Kidney (tissue), 14 donors: ENCODE data around the gene COL16A1. TPM values are rescaled to one million over a fixed set of nuclear protein-coding genes. Genes with fewer than 3 reads are reported as not detected.

Source experiments
- DNase-seq, 5 donors: peaks; one replicate each; pipeline ENCODE4 v3.0.0-alpha.2; 2013 to 2020
- FAIRE-seq: peaks from 2 replicates; lab custom pipeline; 2012; peaks lifted over from hg19 to GRCh38; lab: Jason Lieb, UNC
- H3K27ac ChIP-seq, 2 donors: one replicate each; pipeline ENCODE4 v1.7.0; 2013; ENCODE audit warnings: low read depth in 2 of 2, low read length in 2 of 2, inconsistent platforms in 1 of 2
- H3K27me3 ChIP-seq: one replicate; pipeline ENCODE4 v1.7.1; 2013; ENCODE audit warnings: low read length, inconsistent platforms; ENCODE audit not compliant: control insufficient read depth, insufficient read depth
- H3K36me3 ChIP-seq, 3 donors: one replicate each; pipeline versions ENCODE4 v1.7.0 to v1.7.1; 2013; ENCODE audit warnings: low read length in 3 of 3, control low read depth in 1 of 3, inconsistent platforms in 1 of 3; ENCODE audit not compliant: insufficient read depth in 3 of 3, control insufficient read depth in 2 of 3
- H3K4me1 ChIP-seq, 3 donors: one replicate each; pipeline versions ENCODE4 v1.7.0 to v1.7.1; 2013; ENCODE audit warnings: low read length in 3 of 3, inconsistent platforms in 1 of 3, low read depth in 1 of 3; ENCODE audit not compliant: control insufficient read depth in 2 of 3, insufficient read depth in 2 of 3
- H3K4me3 ChIP-seq, 3 donors: one replicate each; pipeline versions ENCODE4 v1.7.0 to v1.8.1; 2013; ENCODE audit warnings: low read length in 3 of 3, control low read depth in 1 of 3, inconsistent platforms in 1 of 3
- H3K9ac ChIP-seq, 3 donors: one replicate each; pipeline versions ENCODE4 v1.7.0 to v1.7.1; 2013; ENCODE audit warnings: low read length in 3 of 3, control low read depth in 1 of 3, inconsistent platforms in 1 of 3
- H3K9me3 ChIP-seq, 3 donors: one replicate each; pipeline versions ENCODE4 v1.7.0 to v1.7.1; 2013; ENCODE audit warnings: low read length in 3 of 3, control low read depth in 1 of 3, inconsistent platforms in 1 of 3; ENCODE audit not compliant: control insufficient read depth in 2 of 3, insufficient read depth in 1 of 3
- intact Hi-C: fragments of 100-400 bp; cut with DNase I; formaldehyde crosslinking; loops from one replicate; pipeline ENCODE4 v1.11.1; 2022
- polyA plus RNA-seq: library from polyadenylated mRNA; stranded (reverse); fragments of 350-450 nt; fragmentation: Illumina TruSeq; extraction: RNeasy Lipid Tissue Mini Kit (QIAGEN cat#74804); gene quantifications from one replicate; pipeline ENCODE4 v1.2.3, GENCODE V29; 2014; ENCODE audit warnings: low read depth, low replicate concordance; ENCODE audit not compliant: insufficient read depth
- total RNA-seq: library from RNA; stranded (reverse); fragmentation: NEBNext Ultra II Directional; extraction: Animal tissue kit (Norgen Biotek cat#: 25700); gene quantifications from one replicate; pipeline ENCODE4 v1.2.1, GENCODE V29; 2021
- TF ChIP-seq, protein P1 (sequence below): IDR thresholded peaks from 3 replicates; pipeline ENCODE4 v1.5.1; 2012; ENCODE audit warnings: mild to moderate bottlenecking, moderate library complexity, borderline replicate concordance; ENCODE audit not compliant: insufficient read depth; ENCODE audit errors: extremely low read depth
- donor health status: control.
- donor health status: control.
- donor health status: control.
- donor health status: control.
- donor health status: control.
- donor health status: DM: yes; HTN: yes; CAD: no.
- donor health status: Normal renal cell carcinoma (clear cell type).

The COL16A1 gene
- total and polyA plus RNA-seq, 2 donors from 2014 or later: 9.2 to 29.0 TPM

DNA sequence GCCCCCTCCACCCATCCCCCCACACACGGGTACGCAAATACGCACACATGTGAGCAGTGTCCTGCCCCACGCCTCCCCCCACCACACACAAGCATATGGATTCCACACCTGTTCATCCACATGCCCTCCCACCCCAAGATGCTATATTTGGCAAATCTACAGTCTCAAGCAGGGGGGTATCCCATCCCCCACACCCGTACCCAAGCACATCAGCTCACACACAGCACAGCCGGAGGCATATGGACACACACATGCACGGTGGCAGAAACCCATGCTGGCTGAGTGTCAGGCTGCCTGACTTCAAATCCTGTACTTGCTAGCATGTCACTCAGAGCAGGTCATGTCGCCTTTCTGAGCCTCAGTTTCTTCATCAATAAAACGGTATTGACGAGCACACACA lies 10.6 kb downstream of the COL16A1 start:
- Histone ChIP-seq H3K4me1 (no peaks in the 10 kb centered on the region), H3K4me3 (no peak overlapping the region), H3K27me3 (no peaks in the 10 kb centered on the region), H3K9me3 (no peaks in the 10 kb centered on the region), H3K9ac (no peak overlapping the region), H3K36me3 (no peaks in the 10 kb centered on the region), H3K27ac (no peak overlapping the region)
- TF ChIP-seq, protein P1, sequence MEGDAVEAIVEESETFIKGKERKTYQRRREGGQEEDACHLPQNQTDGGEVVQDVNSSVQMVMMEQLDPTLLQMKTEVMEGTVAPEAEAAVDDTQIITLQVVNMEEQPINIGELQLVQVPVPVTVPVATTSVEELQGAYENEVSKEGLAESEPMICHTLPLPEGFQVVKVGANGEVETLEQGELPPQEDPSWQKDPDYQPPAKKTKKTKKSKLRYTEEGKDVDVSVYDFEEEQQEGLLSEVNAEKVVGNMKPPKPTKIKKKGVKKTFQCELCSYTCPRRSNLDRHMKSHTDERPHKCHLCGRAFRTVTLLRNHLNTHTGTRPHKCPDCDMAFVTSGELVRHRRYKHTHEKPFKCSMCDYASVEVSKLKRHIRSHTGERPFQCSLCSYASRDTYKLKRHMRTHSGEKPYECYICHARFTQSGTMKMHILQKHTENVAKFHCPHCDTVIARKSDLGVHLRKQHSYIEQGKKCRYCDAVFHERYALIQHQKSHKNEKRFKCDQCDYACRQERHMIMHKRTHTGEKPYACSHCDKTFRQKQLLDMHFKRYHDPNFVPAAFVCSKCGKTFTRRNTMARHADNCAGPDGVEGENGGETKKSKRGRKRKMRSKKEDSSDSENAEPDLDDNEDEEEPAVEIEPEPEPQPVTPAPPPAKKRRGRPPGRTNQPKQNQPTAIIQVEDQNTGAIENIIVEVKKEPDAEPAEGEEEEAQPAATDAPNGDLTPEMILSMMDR: no peak
- FAIRE-seq (no peak), DNase-seq (no peak)
- intact Hi-C loops: no loop called here

DNA sequence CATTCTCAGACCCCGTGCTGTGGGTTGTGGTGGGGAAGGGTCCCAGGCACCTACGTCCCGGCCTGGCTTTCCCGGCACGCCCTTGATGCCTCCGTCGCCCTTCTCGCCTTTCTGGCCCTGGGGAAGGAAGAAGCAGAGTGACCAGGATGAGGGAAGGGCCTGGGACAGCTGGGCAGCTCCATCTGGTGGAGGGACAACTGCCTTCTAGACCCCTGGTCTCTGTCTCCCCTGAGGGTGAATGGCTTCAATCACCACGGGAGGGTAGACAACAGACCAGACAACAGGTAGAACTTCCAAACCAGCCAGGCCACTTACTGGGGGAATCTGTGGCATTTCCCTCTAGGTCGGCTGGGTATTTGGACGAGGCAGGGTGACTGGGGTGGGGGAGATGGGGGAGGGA lies 11.9 kb downstream of the COL16A1 start:
- FAIRE-seq (no peak), DNase-seq (peak in 1 of 5 donors; percentile 35)
- H3K27me3 ChIP-seq: no peaks in the 10 kb centered on the region
- H3K27ac ChIP-seq: no peak overlapping the region
- no peaks in the 10 kb centered on the region for H3K4me1 ChIP-seq
- no peak overlapping the region for H3K4me3 ChIP-seq
- no peaks in the 10 kb centered on the region for H3K36me3 ChIP-seq
- intact Hi-C loops: no loop called here
- no peaks in the 10 kb centered on the region for H3K9me3 ChIP-seq
- TF ChIP-seq, protein P1: no peak
- H3K9ac ChIP-seq: no peak overlapping the region

DNA sequence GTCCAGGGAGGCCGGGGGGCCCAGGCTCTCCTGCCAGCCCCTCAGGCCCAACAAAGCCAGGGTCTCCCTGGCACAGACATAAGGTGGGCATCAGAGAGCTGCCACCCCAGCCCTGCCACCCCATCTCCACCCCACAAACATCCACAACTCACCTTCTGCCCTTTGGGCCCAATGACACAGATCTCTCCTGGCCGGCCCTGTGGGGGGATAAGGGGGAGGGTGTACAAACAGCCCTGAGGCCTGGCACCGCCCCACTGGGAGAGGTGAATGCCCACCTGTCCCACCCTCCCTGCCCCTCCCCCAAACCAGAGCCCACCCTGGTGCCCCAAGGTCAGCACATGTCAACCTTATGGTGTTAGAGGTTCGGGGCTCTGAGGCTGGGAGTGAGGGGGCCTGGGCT lies 12.4 kb downstream of the COL16A1 start:
- intact Hi-C loops: no loop called here
- H3K27ac ChIP-seq: no peak overlapping the region

More for the DNA sequence above, 12.4 kb downstream of the COL16A1 start:
- DNase-seq (peak in 1 of 5 donors; percentile 62), FAIRE-seq (no peak)
- Histone ChIP-seq H3K36me3 (no peaks in the 10 kb centered on the region), H3K9ac (no peak overlapping the region), H3K9me3 (no peaks in the 10 kb centered on the region), H3K4me1 (no peaks in the 10 kb centered on the region), H3K4me3 (no peak overlapping the region), H3K27me3 (no peaks in the 10 kb centered on the region)
- TF ChIP-seq, protein P1: no peak
